GM19240 (cell line): ENCODE data around the gene SEPTIN5.
"Not testable (repeated sequence)": the region's sequence is repeated elsewhere in the genome, so short reads cannot be mapped to it uniquely, and the experiment has no call there.

Experiments used
- DNase-seq: peaks from one replicate; pipeline ENCODE4 v3.0.0; 2011; ENCODE audit warnings: low spot score; ENCODE audit not compliant: insufficient read length

Gene SEPTIN5

GRCh38 chr22:19720150-19720827, 6.0 kb downstream of the SEPTIN5 start:
- no peak for DNase-seq

GRCh38 chr22:19720999-19721329, 6.7 kb downstream of the SEPTIN5 start:
- no peak for DNase-seq

- DNase-seq: no peak
These were observed 7.3 kb downstream of the SEPTIN5 start for GRCh38 chr22:19721330-19722177.

GRCh38 chr22:19722178-19722981, 8.1 kb downstream of the SEPTIN5 start:
- no peak for DNase-seq

- DNase-seq: no peak
These were observed 8.6 kb downstream of the SEPTIN5 start for GRCh38 chr22:19722982-19723231.

GRCh38 chr22:19723232-19723982, 9.1 kb downstream of the SEPTIN5 start, which contains the start of gene GP1BB:
Gene GP1BB (plus strand): TSS chr22:19723539. CDS start chr22:19723570, 31 bp downstream.
- no peak for DNase-seq

- no peak for DNase-seq
These were observed 9.9 kb downstream of the SEPTIN5 start for GRCh38 chr22:19723983-19724827.

- DNase-seq: no peak
These were observed 10.8 kb downstream of the SEPTIN5 start for GRCh38 chr22:19724927-19725661.

GRCh38 chr22:19726064-19726788, 11.9 kb downstream of the SEPTIN5 start:
- DNase-seq: not testable (repeated sequence)

GRCh38 chr22:19727310-19728150, 13.2 kb downstream of the SEPTIN5 start:
- DNase-seq: no peak

GRCh38 chr22:19728271-19728670, 14.0 kb downstream of the SEPTIN5 start:
- no peak for DNase-seq

- DNase-seq: no peak
These were observed 14.5 kb downstream of the SEPTIN5 start for GRCh38 chr22:19728836-19729235.

- no peak for DNase-seq
These were observed 15.2 kb downstream of the SEPTIN5 start for GRCh38 chr22:19729507-19729906.

- DNase-seq: no peak
These were observed 15.9 kb downstream of the SEPTIN5 start for GRCh38 chr22:19730198-19730597.

- peak; percentile 94 for DNase-seq
These were observed 16.5 kb downstream of the SEPTIN5 start for GRCh38 chr22:19730655-19731360.

GRCh38 chr22:19731361-19732135, 17.2 kb downstream of the SEPTIN5 start:
- no peak for DNase-seq
